ENCODE measurements around the gene CCBE1.

DNA sequence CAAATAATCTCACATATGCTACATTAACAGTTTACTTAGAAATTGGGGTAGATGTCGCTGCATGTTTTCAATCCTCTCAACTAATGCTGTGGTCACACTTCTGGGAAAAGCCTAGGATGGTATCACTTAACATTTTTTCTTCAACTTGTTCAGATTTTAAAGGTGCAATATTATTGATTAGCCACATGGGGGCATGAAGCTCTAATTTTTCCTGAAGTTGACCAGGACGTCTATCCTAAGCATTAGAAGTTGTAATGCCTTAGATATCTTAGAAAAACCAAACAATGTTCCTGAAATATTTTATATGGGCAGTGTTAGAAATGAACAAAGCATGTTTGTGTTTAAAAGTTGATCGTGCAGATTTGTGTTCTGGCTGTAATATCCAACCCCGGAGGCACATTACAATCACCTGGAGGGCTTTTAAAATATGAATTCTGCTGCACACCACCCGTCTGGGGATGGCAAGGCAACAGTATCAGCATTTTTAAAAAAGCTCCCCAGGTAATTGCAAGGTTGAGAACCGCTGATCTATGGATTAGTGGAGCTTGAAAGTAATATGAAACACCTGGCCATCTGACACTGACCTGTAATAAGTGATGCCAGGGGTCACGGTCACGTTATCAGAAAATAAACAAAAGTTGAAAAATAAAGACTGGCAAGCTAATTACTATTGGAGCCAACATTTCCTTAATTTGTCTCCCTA is 237.7 kb downstream of the CCBE1 start:
- TF ChIP-seq KDM1A (IDR thresholded peaks at IDR 0.05; ENCODE audit: low read depth) (no peak), POLR2A (IDR thresholded peaks at IDR 0.05; ENCODE audit: low read length) (no peak), RAD21 (conservative IDR thresholded peaks at IDR 0.05 in 1 of 2, IDR thresholded peaks at IDR 0.05 in 1 of 2) (peak; percentile 65 to 69), CTCF (IDR thresholded peaks at IDR 0.05) (peak; percentile 56), EP300 (IDR thresholded peaks at IDR 0.05) (no peak), ESRRA (IDR thresholded peaks at IDR 0.05; ENCODE audit: borderline replicate concordance, low read length) (no peak), GATA3 (IDR thresholded peaks at IDR 0.05; ENCODE audit: borderline replicate concordance) (no peak), CEBPB (IDR thresholded peaks at IDR 0.05) (no peak), HDAC2 (IDR thresholded peaks at IDR 0.05) (no peak)
